Fibroblast of lung (primary cell): ENCODE data around the gene CORO2A. TPM values are rescaled to one million over a fixed set of nuclear protein-coding genes. Genes with fewer than 3 reads are reported as not detected.

Experiments used
- DNase-seq, 2 donors: peaks; one replicate each; pipeline versions ENCODE4 v3.0.0 to v3.0.0-alpha.2; 2010; ENCODE audit warnings: low read depth in 2 of 2
- H2AFZ ChIP-seq: 2 replicates; pipeline ENCODE4 v1.5.1; 2012; ENCODE audit warnings: low read length, control low read depth, inconsistent platforms
- H3K27ac ChIP-seq: 2 replicates; pipeline ENCODE4 v1.5.1; 2011; ENCODE audit warnings: low read length, control low read depth; ENCODE audit not compliant: insufficient read depth
- H3K27me3 ChIP-seq: 2 replicates; pipeline ENCODE4 v1.5.1; 2011; ENCODE audit warnings: mild to moderate bottlenecking, low read length; ENCODE audit not compliant: control insufficient read depth, insufficient read depth
- H3K36me3 ChIP-seq: 2 replicates; pipeline ENCODE4 v1.5.1; 2011; ENCODE audit warnings: low read length; ENCODE audit not compliant: control insufficient read depth, insufficient read depth
- H3K4me1 ChIP-seq: 2 replicates; pipeline ENCODE4 v1.5.1; 2011; ENCODE audit warnings: low read length; ENCODE audit not compliant: control insufficient read depth, insufficient read depth; ENCODE audit errors: extremely low read depth
- H3K4me2 ChIP-seq: 2 replicates; pipeline ENCODE4 v1.5.1; 2011; ENCODE audit warnings: low read length, control low read depth; ENCODE audit not compliant: insufficient read depth; ENCODE audit errors: extremely low read depth
- H3K4me3 ChIP-seq, 4 experiments: fragments of 200-600 bp in 1 of 4; sonication (generic) in 1 of 4; replicated peaks in 1 of 4; 2 replicates each; pipeline ENCODE4 v1.5.1; 2011 to 2016; ENCODE audit warnings: low read length in 4 of 4, low read depth in 3 of 4, mild to moderate bottlenecking in 3 of 4, control low read depth in 2 of 4, inconsistent platforms in 1 of 4, mixed read lengths in 1 of 4; ENCODE audit not compliant: insufficient read depth in 1 of 4; ENCODE audit errors: control extremely low read depth in 1 of 4
- H3K79me2 ChIP-seq: 2 replicates; pipeline ENCODE4 v1.5.1; 2012; ENCODE audit warnings: mild to moderate bottlenecking, low read length, inconsistent platforms; ENCODE audit not compliant: control insufficient read depth, insufficient read depth
- H3K9ac ChIP-seq: 2 replicates; pipeline ENCODE4 v1.5.1; 2011; ENCODE audit warnings: mild to moderate bottlenecking, low read length, control low read depth; ENCODE audit not compliant: insufficient read depth
- H3K9me3 ChIP-seq: 2 replicates; pipeline ENCODE4 v1.5.1; 2012; ENCODE audit warnings: low read depth, low read length; ENCODE audit not compliant: control insufficient read depth, insufficient read depth
- H4K20me1 ChIP-seq: 2 replicates; pipeline ENCODE4 v1.5.1; 2011; ENCODE audit warnings: low read length; ENCODE audit not compliant: control insufficient read depth, insufficient read depth; ENCODE audit errors: extremely low read depth
- EZH2 ChIP-seq: IDR thresholded peaks from 2 replicates; pipeline ENCODE4 v1.5.1; 2012; ENCODE audit warnings: low read length, control low read depth, mild to moderate bottlenecking; ENCODE audit errors: missing control alignments
- polyA plus RNA-seq, 2 donors: library from polyadenylated mRNA; depleted of rRNA in 1 of 2; stranded (reverse) in 1 of 2; unstranded in 1 of 2; fragments of >200 nt; gene quantifications; 2 replicates each; pipeline ENCODE4 v1.2.1, GENCODE V29; 2011 to 2012; ENCODE audit warnings: missing spikeins in 1 of 2
- total RNA-seq: library from RNA; depleted of rRNA; stranded (reverse); fragments of >200 nt; gene quantifications from 2 replicates; pipeline ENCODE4 v1.2.1, GENCODE V29; 2014
- TF ChIP-seq, protein P1 (sequence below), 2 donors: IDR thresholded peaks in 1 of 2; conservative IDR thresholded peaks in 1 of 2; 1 replicate in 1 of 2; 2 replicates in 1 of 2; pipeline ENCODE4 v1.5.1; 2011 to 2012; ENCODE audit warnings: low read length in 2 of 2, control low read depth in 1 of 2, inconsistent platforms in 1 of 2, low read depth in 1 of 2, mild to moderate bottlenecking in 1 of 2

The CORO2A gene
- total and polyA plus RNA-seq, 2 donors (not counting 1 experiment from before 2014, with no cell fraction given), result 0.11 to 0.50 TPM

DNA sequence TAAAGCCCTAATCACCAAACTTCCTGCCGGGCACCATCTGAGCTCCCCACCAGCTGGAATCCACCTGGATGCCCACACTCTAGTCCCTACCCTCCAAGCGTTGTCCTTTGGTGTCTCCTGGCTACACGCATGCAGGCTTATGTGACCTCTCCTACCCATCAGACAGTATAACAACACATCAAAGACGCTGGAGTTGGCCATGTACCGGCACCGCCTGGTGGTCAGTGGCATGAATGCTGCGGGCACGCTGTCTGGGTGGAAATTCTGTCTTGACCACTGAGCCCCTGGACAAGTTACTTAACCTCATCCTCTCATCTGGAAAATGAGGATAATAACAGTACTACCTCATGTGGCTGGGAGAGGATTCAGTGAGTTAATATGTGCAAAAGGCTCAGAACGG, 23.4 kb upstream of the CORO2A start:
- DNase-seq, result no peak
- no peak for TF ChIP-seq EZH2
- TF ChIP-seq, protein P1, sequence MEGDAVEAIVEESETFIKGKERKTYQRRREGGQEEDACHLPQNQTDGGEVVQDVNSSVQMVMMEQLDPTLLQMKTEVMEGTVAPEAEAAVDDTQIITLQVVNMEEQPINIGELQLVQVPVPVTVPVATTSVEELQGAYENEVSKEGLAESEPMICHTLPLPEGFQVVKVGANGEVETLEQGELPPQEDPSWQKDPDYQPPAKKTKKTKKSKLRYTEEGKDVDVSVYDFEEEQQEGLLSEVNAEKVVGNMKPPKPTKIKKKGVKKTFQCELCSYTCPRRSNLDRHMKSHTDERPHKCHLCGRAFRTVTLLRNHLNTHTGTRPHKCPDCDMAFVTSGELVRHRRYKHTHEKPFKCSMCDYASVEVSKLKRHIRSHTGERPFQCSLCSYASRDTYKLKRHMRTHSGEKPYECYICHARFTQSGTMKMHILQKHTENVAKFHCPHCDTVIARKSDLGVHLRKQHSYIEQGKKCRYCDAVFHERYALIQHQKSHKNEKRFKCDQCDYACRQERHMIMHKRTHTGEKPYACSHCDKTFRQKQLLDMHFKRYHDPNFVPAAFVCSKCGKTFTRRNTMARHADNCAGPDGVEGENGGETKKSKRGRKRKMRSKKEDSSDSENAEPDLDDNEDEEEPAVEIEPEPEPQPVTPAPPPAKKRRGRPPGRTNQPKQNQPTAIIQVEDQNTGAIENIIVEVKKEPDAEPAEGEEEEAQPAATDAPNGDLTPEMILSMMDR (conservative IDR thresholded peaks at IDR 0.05 in 1 of 2, IDR thresholded peaks at IDR 0.05 in 1 of 2; ENCODE audit: low read depth in 1 of 2, low read length in 2 of 2), result peak in 1 of 2 donors; percentile 53
- Histone ChIP-seq H3K36me3 (peaks cover 6% of the 10 kb centered on the region), H3K9ac (no peak overlapping the region), H3K79me2 (no peaks in the 10 kb centered on the region), H2AFZ (no peak overlapping the region), H3K27ac (no peak overlapping the region), H3K4me2 (no peak overlapping the region), H3K4me1 (no peaks in the 10 kb centered on the region), H3K9me3 (no peaks in the 10 kb centered on the region), H3K4me3 (no peak overlapping the region), H3K27me3 (no peaks in the 10 kb centered on the region), H4K20me1 (no peaks in the 10 kb centered on the region)

DNA sequence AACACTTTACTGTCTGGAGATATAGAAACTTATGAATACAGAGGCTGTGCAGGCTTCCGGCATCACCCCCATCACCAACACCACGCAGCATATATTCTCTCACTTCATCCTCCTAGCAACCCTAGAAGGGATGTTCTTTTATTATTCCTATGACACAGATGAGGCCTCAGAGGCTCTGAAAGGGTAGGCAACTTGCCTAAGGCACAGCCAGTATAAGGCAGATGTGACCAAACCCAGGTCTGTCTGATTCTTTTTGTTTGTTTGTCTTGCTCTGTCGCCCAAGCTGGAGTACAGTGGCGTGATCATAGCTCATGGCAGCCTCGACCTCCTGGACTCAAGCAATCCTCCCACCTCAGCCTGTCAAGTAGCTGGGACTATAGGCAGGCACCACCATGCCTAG, 22.8 kb upstream of the CORO2A start:
- Histone ChIP-seq H3K4me2 (no peak overlapping the region), H3K9ac (no peak overlapping the region), H3K9me3 (no peaks in the 10 kb centered on the region), H3K27me3 (no peaks in the 10 kb centered on the region), H4K20me1 (no peaks in the 10 kb centered on the region), H3K4me3 (no peak overlapping the region), H2AFZ (no peak overlapping the region), H3K36me3 (peaks cover 3% of the 10 kb centered on the region), H3K4me1 (no peaks in the 10 kb centered on the region), H3K27ac (no peak overlapping the region), H3K79me2 (no peaks in the 10 kb centered on the region)
- DNase-seq, result peak in 1 of 2 donors; percentile 11
- TF ChIP-seq, protein P1 (conservative IDR thresholded peaks at IDR 0.05 in 1 of 2, IDR thresholded peaks at IDR 0.05 in 1 of 2; ENCODE audit: low read depth in 1 of 2, low read length in 2 of 2), result no peak
- no peak for TF ChIP-seq EZH2

DNA sequence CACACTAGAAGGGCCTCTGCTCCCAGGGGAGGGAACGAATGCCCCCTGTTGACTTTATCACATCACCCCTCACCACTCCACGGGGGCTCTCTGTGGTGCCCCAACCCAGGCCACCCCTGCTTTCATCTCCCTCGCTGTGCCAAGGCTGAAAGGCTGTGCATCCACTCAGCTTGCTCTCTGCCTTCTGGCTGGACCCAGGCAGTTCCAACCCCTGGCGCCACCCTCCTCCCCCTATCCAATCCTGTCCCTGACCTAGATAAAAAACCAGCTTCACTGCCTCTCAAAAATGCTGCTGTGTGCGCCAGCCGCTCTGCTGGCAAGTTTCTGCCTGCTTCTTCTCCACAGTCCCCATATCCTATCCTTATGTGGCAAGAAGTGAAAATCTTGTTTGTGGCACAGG, 22.4 kb upstream of the CORO2A start:
- Histone ChIP-seq H3K27me3 (no peaks in the 10 kb centered on the region), H3K4me1 (no peaks in the 10 kb centered on the region), H3K4me3 (no peak overlapping the region), H3K4me2 (no peak overlapping the region), H2AFZ (no peak overlapping the region), H3K9ac (no peak overlapping the region), H3K79me2 (no peaks in the 10 kb centered on the region), H3K36me3 (peaks cover 6% of the 10 kb centered on the region), H3K9me3 (no peaks in the 10 kb centered on the region), H3K27ac (no peak overlapping the region), H4K20me1 (no peaks in the 10 kb centered on the region)
- TF ChIP-seq EZH2, result no peak
- TF ChIP-seq, protein P1 (conservative IDR thresholded peaks at IDR 0.05 in 1 of 2, IDR thresholded peaks at IDR 0.05 in 1 of 2; ENCODE audit: low read depth in 1 of 2, low read length in 2 of 2), result no peak
- DNase-seq, result no peak
